ENCODE measurements around the gene NWD2.

Gene NWD2

DNA sequence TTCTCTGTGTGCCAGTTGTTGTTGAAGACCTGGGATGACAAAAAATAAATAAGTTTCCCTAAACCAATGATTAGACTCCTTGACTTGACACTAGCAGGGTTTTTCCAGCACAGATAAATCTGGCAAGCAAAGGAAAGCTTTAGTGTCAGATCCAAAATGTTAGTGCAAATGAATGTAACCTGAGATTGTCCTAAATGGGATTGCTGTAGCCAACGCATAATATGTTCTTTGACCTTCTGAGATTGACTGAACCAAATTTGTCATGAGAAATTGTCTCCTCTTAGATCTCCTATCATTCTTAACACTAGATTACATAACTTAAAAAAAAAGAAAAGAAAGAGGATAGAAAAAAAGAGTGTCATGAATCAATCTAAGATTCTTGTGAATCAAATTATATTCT is 245.2 kb downstream of the NWD2 start:
- TF ChIP-seq, protein P1, sequence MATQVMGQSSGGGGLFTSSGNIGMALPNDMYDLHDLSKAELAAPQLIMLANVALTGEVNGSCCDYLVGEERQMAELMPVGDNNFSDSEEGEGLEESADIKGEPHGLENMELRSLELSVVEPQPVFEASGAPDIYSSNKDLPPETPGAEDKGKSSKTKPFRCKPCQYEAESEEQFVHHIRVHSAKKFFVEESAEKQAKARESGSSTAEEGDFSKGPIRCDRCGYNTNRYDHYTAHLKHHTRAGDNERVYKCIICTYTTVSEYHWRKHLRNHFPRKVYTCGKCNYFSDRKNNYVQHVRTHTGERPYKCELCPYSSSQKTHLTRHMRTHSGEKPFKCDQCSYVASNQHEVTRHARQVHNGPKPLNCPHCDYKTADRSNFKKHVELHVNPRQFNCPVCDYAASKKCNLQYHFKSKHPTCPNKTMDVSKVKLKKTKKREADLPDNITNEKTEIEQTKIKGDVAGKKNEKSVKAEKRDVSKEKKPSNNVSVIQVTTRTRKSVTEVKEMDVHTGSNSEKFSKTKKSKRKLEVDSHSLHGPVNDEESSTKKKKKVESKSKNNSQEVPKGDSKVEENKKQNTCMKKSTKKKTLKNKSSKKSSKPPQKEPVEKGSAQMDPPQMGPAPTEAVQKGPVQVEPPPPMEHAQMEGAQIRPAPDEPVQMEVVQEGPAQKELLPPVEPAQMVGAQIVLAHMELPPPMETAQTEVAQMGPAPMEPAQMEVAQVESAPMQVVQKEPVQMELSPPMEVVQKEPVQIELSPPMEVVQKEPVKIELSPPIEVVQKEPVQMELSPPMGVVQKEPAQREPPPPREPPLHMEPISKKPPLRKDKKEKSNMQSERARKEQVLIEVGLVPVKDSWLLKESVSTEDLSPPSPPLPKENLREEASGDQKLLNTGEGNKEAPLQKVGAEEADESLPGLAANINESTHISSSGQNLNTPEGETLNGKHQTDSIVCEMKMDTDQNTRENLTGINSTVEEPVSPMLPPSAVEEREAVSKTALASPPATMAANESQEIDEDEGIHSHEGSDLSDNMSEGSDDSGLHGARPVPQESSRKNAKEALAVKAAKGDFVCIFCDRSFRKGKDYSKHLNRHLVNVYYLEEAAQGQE (IDR thresholded peaks at IDR 0.05; ENCODE audit: insufficient read depth in 1 of 2, low read depth in 2 of 2, low read length in 2 of 2), result no peak
- no peak for TF ChIP-seq POLR2AphosphoS5 (IDR thresholded peaks at IDR 0.05; ENCODE audit: low read depth, low read length)
- no peak for TF ChIP-seq TAF1 (IDR thresholded peaks at IDR 0.05; ENCODE audit: borderline replicate concordance, insufficient read depth, low read length)

DNA sequence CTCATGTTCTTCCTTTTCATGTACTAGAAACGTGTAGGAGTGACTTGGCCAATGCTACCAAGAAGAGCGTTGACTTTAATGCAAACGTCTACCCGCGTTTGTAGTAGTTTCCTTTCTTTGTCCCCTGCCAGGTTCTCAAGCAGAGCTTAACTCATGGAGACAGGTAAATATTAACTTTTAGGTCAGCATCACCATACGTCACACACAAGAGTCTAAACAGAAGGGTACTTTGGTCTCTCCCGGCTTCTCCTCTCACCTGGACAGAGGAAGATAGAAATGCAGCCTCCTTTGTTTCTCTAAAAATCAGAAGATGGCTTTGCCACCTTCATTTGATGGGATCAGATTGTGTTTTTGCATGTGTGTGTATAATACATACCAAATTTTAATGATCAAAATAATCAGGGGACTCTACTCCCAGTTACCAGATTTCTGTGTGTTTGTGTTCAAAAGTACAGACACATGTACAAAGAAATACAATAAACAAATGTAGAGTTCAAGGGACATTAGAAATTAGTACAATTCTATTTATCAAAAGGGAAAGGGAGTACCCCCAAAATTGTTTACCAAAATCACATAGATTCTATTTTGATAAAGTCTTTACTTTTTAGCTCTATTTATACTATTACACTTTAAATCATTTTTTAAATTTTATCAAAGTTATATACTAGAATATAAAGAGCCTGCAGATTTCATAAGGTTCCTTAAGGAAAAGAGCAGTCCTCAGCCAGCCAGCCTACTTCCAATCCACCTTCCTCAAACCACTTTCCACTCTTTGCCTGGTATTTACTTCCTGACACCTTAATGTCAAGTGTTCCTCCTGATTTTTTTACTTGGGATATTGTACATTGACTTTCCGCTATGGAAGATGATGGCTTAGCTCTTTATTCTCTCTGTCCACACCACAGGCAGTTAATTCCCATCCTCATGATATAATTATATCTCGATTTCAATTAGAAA is 246.1 kb downstream of the NWD2 start:
- TF ChIP-seq SIN3A (IDR thresholded peaks at IDR 0.05; ENCODE audit: borderline replicate concordance, insufficient read depth, low read length) (no peak), POLR2AphosphoS5 (IDR thresholded peaks at IDR 0.05; ENCODE audit: low read depth, low read length) (no peak)
- TF ChIP-seq, protein P1 (IDR thresholded peaks at IDR 0.05; ENCODE audit: insufficient read depth in 1 of 2, low read depth in 2 of 2, low read length in 2 of 2), result no peak

Measured in PFSK-1 (cell line).